ENCODE measurements around the gene SLCO2A1.
"Not testable (repeated sequence)": the region's sequence is repeated elsewhere in the genome, so short reads cannot be mapped to it uniquely, and the experiment has no call there.

Gene SLCO2A1

DNA sequence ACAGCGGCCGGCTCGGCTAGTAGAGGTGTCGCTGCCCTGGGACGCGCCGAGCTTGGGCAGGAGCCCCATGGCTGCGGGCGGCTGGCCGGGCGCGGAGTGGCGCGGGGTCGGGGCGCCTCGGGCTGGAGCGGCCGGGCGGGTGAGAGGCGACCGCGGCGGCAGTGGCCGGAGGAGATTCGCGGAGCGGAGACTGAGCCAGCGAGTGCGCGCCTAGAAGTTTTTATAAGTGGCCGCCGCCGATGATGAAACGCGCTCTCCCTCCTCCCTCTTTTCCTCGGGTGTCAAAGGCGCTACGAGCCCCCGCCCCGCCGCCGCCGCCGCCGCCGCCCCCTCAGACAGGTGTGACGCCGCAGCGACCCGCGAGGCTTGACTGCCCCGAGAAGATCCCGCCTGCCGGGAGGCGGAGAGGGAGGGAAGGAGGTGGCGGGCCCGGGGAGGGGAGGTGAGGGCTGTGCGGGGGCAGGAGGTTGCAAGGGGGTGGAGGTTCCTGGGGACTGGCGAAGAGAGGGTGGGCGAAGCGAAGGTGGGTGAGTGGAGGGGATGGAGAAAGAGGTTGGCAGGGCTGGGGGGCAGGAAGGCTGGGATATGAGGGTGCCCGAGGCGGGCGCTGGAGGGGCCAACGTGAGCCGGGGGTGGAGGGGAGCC, at the start of gene SLCO2A1:
Gene SLCO2A1 (minus strand): TSS at position 192 of the 645 bp plus-strand sequence. CDS start 123 bp downstream, at position 69.
- no peak for DNase-seq

DNA sequence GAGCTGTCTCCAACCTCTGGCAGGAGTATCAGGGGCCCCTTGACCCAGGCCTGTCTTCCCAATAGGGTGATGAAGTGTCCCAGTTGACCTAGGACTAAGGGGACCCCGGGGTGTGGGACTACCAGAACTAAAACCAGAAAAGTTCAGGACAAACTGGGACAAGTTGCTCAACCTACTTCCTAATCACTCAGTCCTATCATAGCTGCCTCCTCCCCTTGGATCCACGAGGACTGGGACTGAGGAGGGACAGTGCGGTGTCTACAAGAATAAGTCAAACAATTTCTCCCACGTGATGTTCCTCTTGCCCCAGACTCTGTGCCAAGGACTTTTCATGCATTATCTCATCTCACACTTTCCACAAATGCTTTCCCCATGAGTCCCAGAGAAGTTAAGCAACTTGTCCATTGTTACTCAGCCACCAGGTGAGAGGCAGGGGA, 49.4 kb upstream of the SLCO2A1 start:
- DNase-seq, result no peak

DNA sequence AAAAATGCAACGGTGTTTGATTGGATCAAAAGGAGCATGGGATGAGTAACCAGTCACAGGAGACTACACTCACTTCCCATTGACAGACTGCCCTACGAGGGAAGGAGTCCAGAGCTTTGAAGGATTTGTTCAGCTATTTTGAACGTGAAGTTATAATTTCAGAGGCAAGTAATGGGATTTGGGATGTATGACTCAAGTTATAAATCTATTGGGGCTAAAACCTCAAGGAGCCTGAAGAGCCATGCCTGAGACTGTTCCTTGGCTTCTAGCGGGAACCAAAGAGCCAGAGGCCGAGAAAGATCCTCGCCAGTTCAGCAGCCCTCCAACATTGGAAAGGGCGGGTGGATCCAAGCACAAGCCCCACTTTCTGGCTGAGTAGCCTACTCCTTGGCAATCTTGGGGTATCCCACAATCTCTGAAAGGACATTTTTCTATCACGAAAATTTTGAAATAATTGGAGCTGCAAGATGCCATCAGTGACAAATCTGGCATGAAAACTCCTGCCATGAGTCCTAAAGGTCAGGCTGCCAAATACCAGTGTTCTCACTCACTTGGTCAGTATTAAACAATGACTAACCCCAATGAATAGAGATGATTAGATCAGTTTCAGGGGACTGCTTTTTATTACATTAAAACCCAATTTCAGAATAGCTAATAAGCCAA, 48.6 kb upstream of the SLCO2A1 start:
- no peak for DNase-seq

- no peak for DNase-seq
Observed at GRCh38 chr3:134077649-134078161, 48.0 kb upstream of the SLCO2A1 start.

GRCh38 chr3:134076851-134077250, 47.1 kb upstream of the SLCO2A1 start:
- DNase-seq, result no peak

- DNase-seq, result no peak
Observed at GRCh38 chr3:134075846-134076245, 46.1 kb upstream of the SLCO2A1 start.

DNA sequence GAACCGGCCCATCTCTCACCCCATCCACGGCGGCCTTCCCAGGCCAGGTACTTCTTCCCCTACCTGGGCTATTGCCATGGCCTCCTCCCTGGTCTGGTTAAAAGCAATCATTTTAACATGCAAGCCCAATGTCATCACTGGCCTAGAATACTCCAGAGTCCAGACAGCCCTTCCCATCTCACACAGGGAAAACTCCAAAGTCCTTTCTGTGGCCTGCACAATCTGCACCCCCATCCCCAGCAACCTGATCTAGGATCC, 45.8 kb upstream of the SLCO2A1 start:
- DNase-seq, result no peak

DNA sequence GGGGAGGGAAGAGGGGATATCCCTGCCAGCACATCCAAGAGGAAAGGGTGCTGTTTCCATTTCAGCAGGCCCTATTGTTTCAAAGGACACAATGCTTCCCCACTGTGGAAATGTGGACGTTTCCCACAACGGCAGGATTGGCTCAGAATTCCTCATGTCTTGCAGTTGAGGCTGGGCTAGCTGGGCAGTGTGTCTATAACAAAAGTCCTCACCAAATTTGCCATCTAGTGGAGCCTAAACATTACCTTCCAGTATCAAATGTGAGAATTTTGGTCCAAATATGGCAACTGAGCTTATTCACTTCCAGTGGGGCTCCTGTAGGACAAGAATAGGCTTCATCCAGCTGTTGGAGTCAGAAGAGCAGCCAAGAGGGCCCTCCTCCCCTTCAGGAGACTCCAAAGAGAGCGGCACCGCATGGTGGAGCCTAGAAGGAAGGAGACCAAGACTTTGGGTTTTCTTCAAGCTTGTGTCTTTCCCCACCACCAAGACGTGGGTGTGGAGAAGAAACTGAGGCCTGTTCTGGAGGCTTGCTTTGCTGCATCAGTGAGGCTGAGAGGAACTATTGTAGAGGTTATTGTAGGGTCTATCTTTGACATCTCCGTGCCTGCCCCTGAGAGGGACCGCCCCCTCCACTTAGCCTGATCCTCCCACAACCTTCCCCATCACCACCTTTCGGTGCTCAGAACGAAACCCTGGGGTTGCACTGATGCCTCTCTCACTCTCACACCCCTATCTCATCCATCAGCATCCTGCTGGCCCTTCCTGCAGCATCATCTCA, 45.3 kb upstream of the SLCO2A1 start:
- DNase-seq, result no peak

DNA sequence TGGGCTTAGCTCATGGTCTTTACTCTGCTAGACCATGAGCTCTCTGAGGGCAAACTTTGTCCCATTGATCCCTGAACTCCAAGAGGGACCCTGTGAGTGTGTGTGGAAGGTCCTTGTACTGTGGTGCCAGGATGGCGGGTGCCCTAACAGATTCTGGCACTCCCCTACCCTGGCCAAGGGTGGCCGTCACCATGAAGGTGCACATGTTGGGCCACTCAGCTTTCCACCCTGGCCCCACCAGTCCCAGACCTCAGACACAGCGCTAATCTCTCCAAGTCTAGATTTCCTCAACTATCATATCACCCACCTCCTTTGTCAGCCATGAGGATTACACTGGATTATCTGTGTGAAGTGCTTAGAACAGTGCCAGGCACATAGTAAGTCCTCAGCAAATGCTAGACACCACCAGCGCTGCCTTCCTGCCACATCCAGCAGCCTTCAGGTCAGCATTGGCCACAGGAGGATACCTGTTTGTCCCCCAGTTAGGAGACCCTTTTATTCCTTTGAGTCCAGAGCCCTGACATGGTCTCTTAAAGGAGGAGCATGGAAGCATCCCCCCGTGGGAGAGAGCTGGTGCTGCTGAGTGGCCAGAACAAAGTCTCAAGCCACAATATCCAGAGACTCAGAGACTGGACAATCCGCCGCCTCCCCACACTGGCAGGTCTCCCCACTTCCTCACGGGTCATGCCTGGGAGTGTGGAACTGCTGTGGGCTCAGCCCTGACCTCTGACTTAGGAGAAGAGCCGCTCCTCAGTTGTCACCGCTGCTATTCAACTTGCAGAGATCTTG, 44.5 kb upstream of the SLCO2A1 start:
- DNase-seq, result no peak

DNA sequence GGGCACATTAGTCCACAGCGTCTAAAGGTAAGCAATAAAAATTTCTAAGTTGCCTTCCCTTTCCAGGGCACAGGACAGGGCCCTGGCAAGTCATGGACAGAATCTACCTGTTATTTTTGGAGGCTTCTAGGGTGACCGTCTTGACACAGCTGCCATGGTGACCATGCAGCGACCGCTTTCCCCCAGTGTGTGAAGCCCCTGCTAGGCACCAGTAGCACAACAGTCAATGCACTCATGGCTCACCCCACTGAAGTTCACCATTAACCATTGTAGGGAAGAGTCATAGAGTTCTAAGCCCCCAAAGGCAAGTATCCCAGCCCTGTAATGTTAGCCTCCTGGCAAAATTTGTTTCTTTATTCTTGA, 43.8 kb upstream of the SLCO2A1 start:
- no peak for DNase-seq

DNA sequence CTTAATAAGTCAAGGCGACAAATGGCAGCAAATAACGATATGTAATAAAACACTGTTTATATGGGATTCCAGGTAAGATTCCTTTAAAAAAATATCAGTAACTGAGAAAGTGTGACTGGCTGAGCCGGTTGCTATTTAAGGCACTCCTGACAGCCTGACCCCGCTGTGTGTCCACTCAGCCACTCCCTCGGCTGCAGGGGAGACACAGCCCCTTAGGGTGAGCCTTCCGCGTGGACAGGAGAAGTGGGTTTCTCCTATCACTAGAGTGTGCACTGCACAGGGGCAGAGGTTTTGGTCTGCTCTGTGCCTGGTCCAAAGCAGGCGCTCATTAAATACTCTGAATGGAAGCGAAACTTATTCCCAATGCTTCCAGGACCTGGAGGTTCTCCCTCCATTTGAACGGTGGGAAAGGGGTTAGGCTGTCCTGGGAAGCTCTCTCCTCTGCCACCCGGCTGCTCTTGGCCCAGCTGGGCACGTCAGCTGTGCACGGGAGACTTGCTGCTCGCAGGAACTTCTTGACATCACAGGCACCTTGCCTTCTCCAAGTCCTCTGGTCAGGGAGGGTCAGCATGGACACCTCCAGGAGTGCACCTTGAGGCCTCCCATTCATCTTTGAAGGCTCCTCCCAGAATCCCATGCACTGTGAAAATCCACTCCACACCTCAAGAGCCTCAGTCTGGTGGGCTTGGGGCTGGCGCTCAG, 43.3 kb upstream of the SLCO2A1 start:
- no peak for DNase-seq

GRCh38 chr3:134070281-134070680, 40.6 kb upstream of the SLCO2A1 start:
- DNase-seq, result not testable (repeated sequence)

GRCh38 chr3:134068429-134068828, 38.7 kb upstream of the SLCO2A1 start:
- no peak for DNase-seq

DNA sequence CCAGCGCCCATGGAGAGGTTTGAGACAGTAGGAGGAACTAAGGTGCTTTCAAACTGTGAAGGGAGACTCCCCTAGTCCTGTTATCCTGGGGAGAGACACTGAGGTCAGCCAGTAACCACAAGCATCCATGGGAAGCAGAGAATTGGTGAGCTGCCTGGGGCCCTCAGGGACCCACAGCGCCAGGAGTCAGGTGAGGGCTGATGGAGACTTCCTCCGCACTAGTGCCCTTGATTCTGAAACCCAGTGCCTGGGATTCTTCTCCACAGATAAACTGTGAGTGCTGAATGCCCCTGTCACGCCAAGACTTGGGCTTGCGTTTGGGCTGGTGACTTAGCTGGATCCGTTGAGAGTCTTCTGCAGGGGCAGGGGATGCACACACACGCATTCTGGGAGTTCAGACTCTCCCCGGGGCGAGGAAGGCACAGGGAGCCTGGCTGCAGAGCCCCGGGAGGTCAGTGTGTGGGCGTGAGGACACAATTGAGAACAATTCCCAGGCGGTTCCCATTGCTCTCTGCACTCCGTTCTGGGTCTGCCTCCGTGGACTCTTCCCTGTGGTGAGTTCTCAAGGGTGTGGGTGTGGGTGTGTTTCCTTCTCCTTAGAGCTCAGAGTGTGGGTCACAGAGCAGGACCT, 37.9 kb upstream of the SLCO2A1 start:
- DNase-seq, result no peak

- no peak for DNase-seq
Observed at GRCh38 chr3:134066651-134067530, 37.2 kb upstream of the SLCO2A1 start.

- DNase-seq, result no peak
Observed at GRCh38 chr3:134066158-134066541, 36.4 kb upstream of the SLCO2A1 start.

DNA sequence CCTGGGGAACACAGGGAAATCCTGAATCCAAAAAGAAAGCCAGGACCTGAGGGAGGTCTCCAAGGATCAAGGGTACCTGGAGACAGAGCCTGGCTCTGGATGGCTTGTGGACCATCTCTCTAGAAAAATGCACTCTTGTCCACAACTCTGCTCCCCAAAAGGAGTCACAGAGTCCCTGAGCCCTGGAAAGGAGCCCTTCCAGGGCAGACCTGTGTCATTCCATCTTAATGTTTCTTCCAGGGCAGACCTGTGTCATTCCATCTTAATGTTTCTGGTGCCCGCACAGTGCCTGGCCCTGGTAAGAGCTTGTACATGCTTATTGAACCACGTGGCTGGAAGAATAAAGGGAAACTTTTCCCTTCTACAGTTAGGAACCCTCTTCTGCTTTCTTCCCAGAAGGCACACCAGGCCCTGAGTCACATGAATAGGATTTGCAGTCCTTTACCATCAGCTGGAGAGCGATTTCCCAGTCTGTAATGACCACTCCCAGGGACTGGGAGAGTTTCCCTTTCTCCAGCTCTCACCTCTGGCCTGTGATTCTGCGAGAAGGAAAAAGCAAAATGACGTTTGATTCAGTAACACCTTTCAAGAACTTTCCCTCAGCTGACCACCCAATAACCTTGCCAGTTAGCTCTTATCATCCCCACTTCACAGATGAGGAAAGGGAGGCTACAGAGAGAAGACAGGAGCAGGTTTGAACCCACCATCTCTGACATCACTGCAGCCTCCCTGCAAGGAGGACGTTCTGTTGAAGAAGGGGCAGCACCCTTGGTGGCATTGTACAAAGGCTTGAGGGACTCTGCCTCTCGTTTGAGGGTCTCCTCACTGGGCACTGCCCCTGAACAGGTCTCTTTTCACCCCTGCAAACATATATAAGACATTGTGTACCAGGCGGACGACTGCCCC, 35.8 kb upstream of the SLCO2A1 start:
- no peak for DNase-seq

DNA sequence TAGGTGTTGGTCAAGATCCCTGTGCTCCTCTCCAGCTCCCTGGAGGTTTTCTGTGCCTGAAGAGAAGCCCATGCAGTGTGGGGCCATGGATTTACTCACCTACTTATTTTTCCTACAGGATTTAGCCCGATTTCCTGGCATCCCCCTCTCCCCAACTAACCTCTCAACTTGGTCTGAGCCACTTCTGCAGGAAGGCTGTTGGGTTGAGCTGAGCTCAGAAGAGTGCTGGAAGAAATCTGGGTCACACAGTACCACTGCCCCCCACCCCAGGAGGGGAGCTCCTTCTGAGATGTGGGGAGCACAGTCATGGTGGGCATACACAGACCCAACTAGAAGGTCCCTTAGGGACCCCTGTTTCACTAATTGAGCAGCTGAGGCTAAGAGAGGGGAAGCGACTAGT, 34.4 kb upstream of the SLCO2A1 start:
- DNase-seq, result no peak

GRCh38 chr3:134061401-134061800, 31.7 kb upstream of the SLCO2A1 start:
- DNase-seq, result no peak

All from activated CD4-positive, CD25-positive, alpha-beta regulatory T cell (primary cell).